Osteocyte (in vitro differentiated cells): ENCODE data around the gene STK33. TPM values are rescaled to one million over a fixed set of nuclear protein-coding genes. Genes with fewer than 3 reads are reported as not detected.

Source experiments
- DNase-seq: peaks from one replicate; pipeline ENCODE4 v3.0.0; 2021; ENCODE audit warnings: mixed read lengths; ENCODE audit not compliant: unreplicated experiment; ENCODE audit errors: extremely low spot score
- H3K27ac Mint-ChIP-seq: one replicate; pipeline ENCODE4 v1.8.0; 2021; ENCODE audit warnings: mild to moderate bottlenecking, mixed read lengths; ENCODE audit not compliant: unreplicated experiment
- H3K27me3 Mint-ChIP-seq: one replicate; pipeline ENCODE4 v1.8.0; 2021; ENCODE audit warnings: mixed read lengths; ENCODE audit not compliant: unreplicated experiment
- H3K36me3 Mint-ChIP-seq: one replicate; pipeline ENCODE4 v1.8.0; 2021; ENCODE audit warnings: mixed read lengths; ENCODE audit not compliant: unreplicated experiment
- H3K4me1 Mint-ChIP-seq: one replicate; pipeline ENCODE4 v1.8.0; 2021; ENCODE audit warnings: mixed read lengths; ENCODE audit not compliant: unreplicated experiment
- H3K4me3 Mint-ChIP-seq: one replicate; pipeline ENCODE4 v1.8.0; 2021; ENCODE audit warnings: mild to moderate bottlenecking, moderate library complexity, mixed read lengths; ENCODE audit not compliant: unreplicated experiment
- H3K9me3 Mint-ChIP-seq: one replicate; pipeline ENCODE4 v1.8.0; 2021; ENCODE audit warnings: mixed read lengths; ENCODE audit not compliant: unreplicated experiment
- CTCF ChIP-seq: fragments of 200-600 bp; sonication (generic); IDR thresholded peaks from 2 replicates; pipeline ENCODE4 v1.5.0; 2021; ENCODE audit warnings: antibody characterized with exemption, mild to moderate bottlenecking, moderate library complexity
- total RNA-seq: library from RNA; stranded (reverse); gene quantifications from 2 replicates; pipeline ENCODE4 v1.2.1, GENCODE V29; 2021

Gene STK33
- total RNA-seq, 1 donor from 2014 or later: 1.3 TPM

- Mint-ChIP-seq H3K9me3 (no peaks in the 10 kb centered on the region), H3K27ac (no peak overlapping the region)
- no peak for TF ChIP-seq CTCF
These were observed 19.0 kb upstream of the STK33 start for GRCh38 chr11:8613036-8613435.

GRCh38 chr11:8612522-8612921, 18.5 kb upstream of the STK33 start:
- H3K4me3 Mint-ChIP-seq: no peak overlapping the region
- no peaks in the 10 kb centered on the region for H3K27me3 Mint-ChIP-seq
- H3K9me3 Mint-ChIP-seq: no peaks in the 10 kb centered on the region
- no peak for TF ChIP-seq CTCF
- H3K4me1 Mint-ChIP-seq: no peaks in the 10 kb centered on the region
- no peak overlapping the region for H3K27ac Mint-ChIP-seq
- DNase-seq: peak; percentile 65
- H3K36me3 Mint-ChIP-seq: peaks cover 17% of the 10 kb centered on the region

More at GRCh38 chr11:8613036-8613435, 19.0 kb upstream of the STK33 start:
- no peak overlapping the region for H3K4me3 Mint-ChIP-seq
- H3K27me3 Mint-ChIP-seq: no peaks in the 10 kb centered on the region
- H3K4me1 Mint-ChIP-seq: no peaks in the 10 kb centered on the region
- H3K36me3 Mint-ChIP-seq: peaks cover 20% of the 10 kb centered on the region
- no peak for DNase-seq

GRCh38 chr11:8610532-8611116, 16.6 kb upstream of the STK33 start:
- peak; percentile 21 for DNase-seq
- peaks cover 13% of the 10 kb centered on the region for H3K36me3 Mint-ChIP-seq
- H3K9me3 Mint-ChIP-seq: no peaks in the 10 kb centered on the region
- no peak for TF ChIP-seq CTCF
- peaks cover 2% of the 10 kb centered on the region for H3K4me1 Mint-ChIP-seq
- no peak overlapping the region for H3K27ac Mint-ChIP-seq
- no peaks in the 10 kb centered on the region for H3K27me3 Mint-ChIP-seq
- no peak overlapping the region for H3K4me3 Mint-ChIP-seq

GRCh38 chr11:8608652-8609051, 14.6 kb upstream of the STK33 start:
- DNase-seq: peak; percentile 10
- Mint-ChIP-seq H3K27me3 (no peaks in the 10 kb centered on the region), H3K4me3 (no peak overlapping the region), H3K4me1 (peaks cover 9% of the 10 kb centered on the region), H3K9me3 (no peaks in the 10 kb centered on the region), H3K27ac (no peak overlapping the region), H3K36me3 (peaks cover 6% of the 10 kb centered on the region)
- no peak for TF ChIP-seq CTCF

GRCh38 chr11:8605971-8606563, 12.0 kb upstream of the STK33 start:
- H3K27me3 Mint-ChIP-seq: no peaks in the 10 kb centered on the region

More at GRCh38 chr11:8605971-8606563, 12.0 kb upstream of the STK33 start:
- DNase-seq: no peak
- no peak overlapping the region for H3K4me3 Mint-ChIP-seq
- no peak overlapping the region for H3K27ac Mint-ChIP-seq
- H3K4me1 Mint-ChIP-seq: peaks cover 9% of the 10 kb centered on the region
- no peaks in the 10 kb centered on the region for H3K9me3 Mint-ChIP-seq
- H3K36me3 Mint-ChIP-seq: no peaks in the 10 kb centered on the region
- TF ChIP-seq CTCF: no peak
